GM18861 (cell line): ENCODE results near the gene KDM3B.
"Not testable (repeated sequence)": the region's sequence is repeated elsewhere in the genome, so short reads cannot be mapped to it uniquely, and the experiment has no call there.

ENCODE experiments used
- ATAC-seq: cut with Tn5 transposase; IDR thresholded peaks from one replicate; pipeline ENCODE4 v1.9.1; 2021; ENCODE audit not compliant: unreplicated experiment

Gene KDM3B, protein sequence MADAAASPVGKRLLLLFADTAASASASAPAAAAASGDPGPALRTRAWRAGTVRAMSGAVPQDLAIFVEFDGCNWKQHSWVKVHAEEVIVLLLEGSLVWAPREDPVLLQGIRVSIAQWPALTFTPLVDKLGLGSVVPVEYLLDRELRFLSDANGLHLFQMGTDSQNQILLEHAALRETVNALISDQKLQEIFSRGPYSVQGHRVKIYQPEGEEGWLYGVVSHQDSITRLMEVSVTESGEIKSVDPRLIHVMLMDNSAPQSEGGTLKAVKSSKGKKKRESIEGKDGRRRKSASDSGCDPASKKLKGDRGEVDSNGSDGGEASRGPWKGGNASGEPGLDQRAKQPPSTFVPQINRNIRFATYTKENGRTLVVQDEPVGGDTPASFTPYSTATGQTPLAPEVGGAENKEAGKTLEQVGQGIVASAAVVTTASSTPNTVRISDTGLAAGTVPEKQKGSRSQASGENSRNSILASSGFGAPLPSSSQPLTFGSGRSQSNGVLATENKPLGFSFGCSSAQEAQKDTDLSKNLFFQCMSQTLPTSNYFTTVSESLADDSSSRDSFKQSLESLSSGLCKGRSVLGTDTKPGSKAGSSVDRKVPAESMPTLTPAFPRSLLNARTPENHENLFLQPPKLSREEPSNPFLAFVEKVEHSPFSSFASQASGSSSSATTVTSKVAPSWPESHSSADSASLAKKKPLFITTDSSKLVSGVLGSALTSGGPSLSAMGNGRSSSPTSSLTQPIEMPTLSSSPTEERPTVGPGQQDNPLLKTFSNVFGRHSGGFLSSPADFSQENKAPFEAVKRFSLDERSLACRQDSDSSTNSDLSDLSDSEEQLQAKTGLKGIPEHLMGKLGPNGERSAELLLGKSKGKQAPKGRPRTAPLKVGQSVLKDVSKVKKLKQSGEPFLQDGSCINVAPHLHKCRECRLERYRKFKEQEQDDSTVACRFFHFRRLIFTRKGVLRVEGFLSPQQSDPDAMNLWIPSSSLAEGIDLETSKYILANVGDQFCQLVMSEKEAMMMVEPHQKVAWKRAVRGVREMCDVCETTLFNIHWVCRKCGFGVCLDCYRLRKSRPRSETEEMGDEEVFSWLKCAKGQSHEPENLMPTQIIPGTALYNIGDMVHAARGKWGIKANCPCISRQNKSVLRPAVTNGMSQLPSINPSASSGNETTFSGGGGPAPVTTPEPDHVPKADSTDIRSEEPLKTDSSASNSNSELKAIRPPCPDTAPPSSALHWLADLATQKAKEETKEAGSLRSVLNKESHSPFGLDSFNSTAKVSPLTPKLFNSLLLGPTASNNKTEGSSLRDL (N-terminal part only)

DNA sequence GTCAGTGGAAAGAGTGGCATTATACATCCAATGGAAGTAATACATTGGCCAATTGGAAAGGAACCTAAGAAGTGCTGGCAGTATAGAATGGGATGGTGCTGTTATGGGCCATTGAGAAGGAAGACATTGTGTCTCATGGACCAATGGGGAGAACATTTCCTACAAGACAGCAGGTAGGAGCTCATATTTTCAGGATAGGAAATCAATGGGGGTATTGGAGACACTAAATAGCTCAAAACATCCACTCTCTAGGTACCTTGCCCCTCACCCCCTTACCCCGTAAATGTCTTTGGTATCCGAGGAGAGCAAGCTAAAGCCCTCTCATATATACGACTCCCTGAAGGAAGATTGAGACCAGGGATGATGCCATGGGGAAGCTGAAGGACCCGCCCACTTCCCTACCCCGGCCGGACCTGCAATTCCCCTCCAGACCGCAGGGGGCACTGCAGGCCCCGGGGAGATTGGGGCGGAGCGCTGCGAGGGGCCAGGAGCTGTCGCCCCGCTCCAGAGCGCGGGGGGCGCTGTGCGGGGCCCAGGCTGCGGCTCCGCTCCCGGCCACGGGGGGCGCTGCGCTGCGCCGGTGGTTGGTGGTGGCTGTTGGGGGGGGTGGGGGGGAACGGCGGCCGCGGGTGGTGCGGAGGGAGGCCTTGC lies at the start of gene KDM3B:
TSS of gene KDM3B (plus strand) at position 615 of the 651 bp plus-strand sequence. CDS start 111 bp downstream, outside the sequence.
- ATAC-seq, result peak; percentile 46

DNA sequence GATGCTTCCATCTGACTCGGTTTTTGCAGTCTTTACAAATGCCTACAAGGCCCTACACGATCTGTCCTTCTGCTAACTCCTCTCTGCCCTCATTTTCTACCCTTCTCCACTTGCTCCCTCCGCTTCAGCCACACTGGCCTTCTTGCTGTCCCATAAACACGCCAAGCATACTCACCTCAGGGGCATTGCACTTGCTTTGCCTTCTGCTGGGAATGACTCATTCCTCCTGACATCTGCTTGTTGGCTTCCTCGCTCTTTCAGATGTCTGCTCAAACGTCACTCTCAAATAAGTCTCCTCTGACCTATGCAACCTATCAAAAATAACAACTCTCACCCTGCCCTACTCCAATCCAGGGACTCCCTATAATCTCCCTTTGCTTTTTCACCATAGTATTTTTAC lies 49.1 kb upstream of the KDM3B start:
- no peak for ATAC-seq

DNA sequence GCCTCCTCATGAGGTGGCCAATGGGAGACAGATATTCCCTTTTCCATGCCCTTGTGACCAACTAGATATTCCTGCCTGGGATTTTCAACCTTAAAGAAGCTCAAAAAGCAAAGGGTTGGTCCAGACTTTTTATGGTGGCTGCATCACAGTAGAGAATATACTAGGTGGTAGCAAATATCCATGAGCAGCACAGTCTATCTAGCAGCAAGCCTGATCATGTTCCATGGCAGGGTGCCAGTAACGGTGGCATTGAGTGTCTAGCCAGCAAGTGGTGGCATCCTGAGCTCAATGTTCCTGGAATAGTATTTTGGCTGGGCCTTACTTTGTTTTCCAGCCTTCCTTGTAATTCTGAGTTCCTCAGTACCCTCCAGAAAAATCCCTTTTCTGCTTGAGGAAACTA lies 46.7 kb upstream of the KDM3B start:
- no peak for ATAC-seq

DNA sequence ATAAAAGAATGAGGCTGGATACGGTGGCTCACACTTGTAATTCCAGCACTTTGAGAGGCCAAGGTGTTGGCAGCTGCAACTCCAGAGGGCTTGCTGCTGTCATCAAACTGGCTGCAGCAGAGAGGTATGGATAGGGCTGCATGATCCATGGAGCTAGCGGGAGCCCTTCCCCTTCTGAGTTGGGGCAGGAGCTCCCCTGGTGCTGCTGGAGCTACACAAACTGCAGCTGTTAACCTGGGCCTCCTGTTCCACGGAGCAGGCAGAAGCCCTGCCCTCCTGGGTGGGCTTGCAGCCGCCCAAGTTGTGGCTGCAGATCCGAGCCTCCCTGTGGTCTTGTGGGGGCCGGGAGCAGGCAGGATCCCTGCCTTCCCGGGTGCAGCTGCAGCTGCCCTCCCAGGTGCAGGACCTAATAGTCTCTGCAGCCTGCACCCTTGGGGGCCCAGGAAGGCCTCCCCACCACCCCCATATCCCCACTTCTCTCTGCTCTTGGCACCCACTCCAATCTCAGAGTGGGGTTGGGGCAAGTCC lies 36.7 kb upstream of the KDM3B start:
- ATAC-seq, result no peak

DNA sequence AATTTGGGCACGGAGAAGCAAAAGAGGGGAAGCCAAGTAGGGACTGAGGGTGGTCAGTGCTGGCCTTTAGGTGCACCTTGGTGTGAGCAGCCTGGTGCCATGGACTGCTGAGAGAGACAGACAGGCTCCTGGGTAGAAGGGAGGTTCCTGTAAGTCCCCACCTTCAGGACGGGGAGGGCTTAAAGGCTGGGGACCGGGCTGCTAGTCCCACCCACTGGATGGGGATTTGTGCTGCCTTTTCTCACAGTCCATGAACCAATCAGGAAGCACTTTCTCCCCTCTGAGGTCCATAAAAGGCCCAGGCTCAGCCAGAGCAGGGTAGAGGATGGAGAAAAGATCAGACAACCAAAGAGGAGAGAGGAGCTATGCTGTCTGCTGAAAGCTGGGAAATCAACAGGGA lies 36.1 kb upstream of the KDM3B start:
- no peak for ATAC-seq

DNA sequence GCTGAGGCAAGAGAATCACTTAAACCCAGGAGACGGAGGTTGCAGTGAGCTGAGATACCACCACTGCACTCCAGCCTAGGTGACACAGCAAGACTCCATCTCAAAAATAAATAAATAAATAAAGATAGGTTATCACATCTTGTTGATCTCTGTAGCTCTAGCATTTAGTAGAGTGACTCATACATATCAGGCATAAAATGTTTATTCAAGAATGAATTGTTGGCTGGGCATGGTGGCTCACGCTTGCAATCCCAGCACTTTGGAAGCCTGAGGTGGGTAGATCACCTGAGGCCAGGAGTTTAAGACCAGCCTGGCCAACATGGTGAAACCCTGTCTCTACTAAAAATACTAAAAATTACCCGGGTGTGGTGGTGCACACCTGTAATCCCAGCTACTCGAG lies 34.3 kb upstream of the KDM3B start:
- ATAC-seq, result not testable (repeated sequence)

DNA sequence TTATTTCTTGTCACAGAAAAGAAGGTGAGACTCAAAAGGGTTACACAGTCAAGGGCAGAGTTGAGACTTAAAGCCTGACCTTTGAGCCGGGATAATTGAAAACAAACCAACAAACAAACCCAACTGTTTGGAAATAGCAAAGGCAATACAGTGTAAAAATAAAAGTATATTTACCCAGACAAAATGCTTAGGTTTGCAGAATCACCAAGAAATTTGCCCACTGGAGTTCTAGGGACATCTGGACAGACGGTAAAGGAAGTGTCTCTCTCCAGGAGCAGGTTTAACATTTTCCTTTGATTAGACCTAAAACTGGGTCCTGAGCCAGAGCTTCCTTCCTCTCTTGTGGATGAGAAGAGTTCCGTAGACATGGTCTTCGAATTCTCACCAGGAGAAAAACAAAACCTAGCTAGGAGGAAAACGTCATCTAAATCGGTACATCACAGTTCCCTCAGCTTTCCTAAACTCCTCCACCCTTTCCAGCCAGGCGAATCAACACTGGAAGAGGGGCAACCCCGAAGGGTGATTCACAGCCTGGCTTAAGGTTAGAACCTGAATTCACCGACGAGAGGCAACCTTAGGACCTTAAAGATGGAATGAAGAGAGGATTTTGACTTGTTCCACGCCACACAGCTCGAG lies 21.6 kb upstream of the KDM3B start:
- ATAC-seq, result no peak

DNA sequence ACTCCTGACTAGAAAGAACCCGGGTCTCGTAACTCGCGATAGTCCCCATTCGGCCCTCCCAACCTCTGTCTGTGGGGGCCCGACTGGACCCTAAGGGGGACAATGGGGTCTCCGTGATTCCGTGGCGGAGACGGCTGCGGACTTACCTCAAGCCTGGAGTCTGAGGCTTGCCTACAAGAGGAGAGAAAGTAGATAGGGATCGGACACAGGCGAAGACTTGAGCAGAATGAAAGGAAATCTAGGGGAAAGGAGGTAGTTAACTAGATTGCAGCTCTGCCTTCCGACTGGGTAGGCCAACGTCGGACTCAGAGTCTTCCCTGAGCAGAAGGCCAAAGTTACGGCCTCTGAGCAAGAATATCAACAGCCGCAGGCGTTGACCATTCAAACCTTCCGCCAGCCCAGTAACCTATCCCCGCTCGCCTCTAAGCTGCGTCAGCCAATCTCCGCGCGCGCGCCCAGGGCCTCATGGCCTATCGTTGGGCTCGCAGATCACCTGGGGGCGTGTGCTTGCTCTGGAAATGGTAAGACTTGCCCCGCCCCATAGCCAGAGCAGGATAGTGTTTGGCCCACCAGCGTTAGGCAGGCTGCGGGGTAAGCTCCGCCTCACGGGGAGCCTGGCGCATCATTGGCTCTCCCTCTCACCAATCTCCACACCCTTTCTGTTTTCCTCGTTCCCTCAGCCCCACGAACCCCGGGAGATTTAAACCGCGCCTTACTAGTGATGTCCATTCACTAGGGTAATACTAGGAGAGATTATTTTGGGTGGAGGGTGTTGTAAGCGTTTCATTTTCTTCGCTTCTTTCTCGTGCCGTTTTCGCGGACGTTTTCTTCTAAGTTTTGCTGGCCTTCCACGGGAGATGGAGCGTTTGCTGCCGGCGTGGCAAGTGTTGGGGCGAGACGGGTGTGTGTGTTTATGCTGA lies 20.8 kb upstream of the KDM3B start, which contains the start of gene CDC25C:
TSS of gene CDC25C (minus strand) at position 356 of the 920 bp plus-strand sequence. CDS start 624 bp downstream, outside the sequence.
- ATAC-seq, result peak; percentile 96

DNA sequence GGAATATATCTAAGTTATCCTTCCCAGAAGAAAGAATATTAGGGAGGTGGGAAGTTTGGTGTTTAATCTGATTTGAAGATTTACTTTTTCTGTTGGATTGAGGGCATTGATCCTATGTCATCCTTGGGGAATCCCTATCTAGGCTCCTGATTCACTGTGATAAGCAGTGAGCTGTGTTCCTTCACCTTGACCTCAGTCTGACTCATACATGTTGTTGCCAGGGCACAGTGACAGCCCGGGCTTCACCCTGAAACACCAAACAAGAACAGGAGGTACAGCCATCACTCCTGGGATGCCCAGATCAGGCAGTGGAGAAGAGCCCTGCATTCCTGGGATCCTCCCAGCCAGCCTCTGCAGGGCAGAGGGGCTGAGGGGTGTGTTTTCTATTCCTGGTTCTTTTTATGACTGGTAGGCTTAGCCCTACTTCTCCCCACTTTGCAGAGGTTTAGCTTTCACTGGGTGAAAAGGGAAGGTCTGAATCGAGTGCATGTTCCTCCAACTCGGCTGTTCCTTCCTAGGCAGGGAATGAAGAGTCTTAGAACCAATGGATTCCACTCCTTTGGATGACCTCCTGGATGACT lies 17.5 kb upstream of the KDM3B start:
- ATAC-seq, result no peak

DNA sequence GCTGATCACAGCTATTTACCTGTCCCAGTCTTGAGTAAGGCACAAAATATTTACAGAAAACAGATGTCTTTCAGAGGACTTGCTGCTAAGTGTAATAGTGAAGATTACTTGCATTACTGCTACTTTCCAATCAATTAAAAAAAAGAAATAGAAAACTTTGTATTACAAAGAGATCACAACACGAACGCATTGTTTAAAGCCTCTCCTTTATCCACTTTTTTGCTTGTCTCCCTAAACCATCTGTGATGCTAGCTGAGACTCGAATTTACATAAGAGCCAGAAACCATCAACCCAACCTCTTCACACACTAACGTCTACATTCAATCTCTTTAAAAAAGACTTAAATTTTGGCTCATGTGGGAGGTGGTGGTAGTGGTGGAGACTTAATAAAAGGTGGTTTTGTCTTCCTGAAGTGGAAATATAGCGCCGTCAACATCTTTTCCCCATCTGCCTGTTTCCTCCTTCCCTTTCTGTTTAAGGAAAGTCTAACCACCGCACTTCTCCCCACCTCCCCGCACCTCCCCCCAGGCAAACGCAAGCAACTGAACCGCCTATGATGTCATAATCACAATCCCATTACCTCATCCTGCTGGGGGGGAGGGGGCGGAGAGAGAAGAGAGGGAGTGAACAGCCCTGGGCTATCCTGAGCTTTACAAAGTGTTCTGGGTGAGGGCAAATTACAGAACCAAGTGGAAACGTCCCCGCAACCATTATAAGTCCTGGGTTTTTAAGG lies 15.4 kb upstream of the KDM3B start:
- peak; percentile 6 for ATAC-seq

DNA sequence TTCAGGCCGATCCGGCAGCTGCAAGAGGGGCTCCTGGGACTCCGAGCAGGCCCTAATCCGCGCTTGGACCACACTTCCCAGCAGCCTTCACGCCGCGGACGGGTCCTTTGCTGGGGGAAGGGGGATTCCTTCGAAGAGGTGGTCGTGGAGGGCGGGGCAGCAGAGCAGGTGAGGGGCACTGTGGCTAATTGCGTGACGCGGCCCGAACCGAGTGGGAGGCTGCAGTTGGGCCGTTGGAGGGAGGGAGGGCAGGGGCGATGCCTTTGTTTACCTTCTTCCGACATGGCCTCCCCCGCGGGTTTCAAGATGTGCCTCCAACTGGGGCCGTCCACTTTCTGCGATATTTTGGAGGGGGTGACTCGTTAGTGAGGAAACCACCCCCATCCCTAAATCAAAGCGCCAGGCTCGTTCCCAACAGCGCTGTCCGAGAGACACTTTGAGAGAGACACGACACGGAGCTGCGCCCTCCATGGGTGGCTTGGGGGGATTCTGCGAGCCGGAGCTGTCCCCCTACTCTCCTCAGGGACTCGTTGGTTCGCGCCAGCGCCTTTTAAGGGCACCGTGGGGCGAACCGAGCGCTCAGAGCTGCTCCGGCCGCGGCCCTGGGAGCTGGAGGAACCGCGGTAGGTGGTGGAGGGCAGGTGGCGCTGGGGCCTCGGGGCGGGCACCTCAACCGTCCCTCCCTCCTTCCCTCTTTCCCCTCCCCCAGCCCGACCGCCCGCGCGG lies 14.6 kb upstream of the KDM3B start, which contains the start of gene FAM53C:
TSS of gene FAM53C (plus strand) at position 582 of the 726 bp plus-strand sequence. CDS start 3,070 bp downstream, outside the sequence.
- peak; percentile 79 for ATAC-seq

DNA sequence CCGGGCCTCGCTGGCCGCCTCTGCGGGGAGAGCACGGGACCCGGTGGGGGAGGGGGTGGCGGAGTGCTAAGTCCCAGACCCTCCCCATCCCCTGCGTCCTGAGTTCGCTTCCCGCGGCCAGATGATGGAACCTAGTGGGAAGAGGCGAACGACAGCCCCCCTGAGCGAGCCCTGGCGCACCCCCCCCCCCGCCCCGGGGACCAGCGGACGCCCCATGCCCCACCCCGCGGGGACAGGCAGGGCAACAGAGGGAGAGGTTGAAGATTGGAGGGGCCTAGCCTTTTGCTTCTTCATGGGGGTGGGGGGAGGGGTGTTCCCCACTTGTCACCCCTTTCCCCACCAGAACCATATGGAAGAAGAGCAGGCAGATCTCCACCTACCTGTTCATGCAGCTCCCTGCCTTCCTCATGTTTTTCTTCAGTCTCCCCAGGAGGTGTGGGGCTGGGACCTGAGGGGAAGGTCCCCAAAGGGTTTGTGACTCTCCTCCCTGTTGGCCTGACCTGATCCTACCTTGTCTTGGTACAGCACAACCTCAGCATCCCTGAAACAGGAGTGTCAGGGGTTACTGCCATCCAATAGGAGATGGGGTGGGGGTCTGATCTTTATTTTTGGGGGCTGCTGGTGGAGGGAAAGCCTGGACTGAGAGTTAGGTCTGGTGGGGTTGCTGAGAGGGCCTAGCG lies 13.9 kb upstream of the KDM3B start:
- no peak for ATAC-seq

DNA sequence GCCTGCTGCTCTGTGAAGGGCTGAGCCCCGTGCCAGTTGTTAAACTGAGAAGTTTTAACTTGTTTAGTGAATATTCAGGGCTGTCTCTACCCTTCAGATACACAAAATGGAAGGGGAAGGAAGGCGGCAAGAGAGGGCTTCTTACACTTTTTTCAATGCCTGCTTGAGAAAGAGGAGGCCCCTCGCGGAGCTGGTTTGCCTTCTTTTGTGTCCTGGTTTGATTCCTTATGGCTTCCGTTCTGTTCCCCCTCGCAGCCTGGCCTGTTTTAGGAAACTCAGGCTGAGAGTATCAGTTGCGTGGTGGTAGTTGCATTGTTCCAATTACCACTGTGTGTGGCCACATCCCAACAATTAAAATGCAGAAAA lies 13.4 kb upstream of the KDM3B start:
- no peak for ATAC-seq

DNA sequence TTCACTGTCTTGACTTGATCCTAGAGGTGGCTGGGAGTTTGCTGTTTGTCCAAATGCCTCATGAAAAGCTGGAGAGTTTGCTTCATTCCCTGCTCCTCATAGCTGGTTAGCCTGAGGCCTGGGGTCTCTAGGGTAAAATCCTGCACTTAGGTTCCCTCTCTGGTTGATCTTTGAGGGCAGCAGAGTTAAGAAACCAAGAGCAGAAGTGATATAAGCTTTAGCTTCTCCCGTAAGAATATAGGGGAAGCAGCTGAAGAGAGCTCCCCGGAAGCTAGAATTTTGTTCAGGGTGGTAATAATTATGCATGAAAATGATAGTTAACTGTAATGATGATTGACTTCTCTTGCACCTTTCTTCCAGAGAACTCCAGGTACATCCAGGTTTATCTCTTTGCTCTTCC lies 13.0 kb upstream of the KDM3B start:
- no peak for ATAC-seq

DNA sequence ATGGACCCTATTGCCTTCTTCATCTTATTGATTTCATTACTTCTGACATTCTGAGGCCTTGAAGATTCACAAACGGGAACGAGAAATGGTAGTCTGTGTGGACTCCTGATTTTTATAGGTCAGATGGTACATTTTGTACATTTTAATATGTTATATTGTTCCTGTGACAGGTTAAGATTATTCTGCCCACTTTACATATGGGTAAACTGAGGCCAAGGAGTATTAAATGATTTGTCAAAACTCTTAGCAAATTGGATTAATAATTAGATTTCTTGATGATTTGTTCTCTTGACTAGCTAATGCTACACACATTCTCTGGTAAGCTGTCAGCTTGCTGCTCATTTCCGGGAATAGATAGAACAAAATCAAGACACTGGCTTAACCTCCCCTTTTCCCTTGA lies 12.5 kb upstream of the KDM3B start:
- ATAC-seq, result no peak

DNA sequence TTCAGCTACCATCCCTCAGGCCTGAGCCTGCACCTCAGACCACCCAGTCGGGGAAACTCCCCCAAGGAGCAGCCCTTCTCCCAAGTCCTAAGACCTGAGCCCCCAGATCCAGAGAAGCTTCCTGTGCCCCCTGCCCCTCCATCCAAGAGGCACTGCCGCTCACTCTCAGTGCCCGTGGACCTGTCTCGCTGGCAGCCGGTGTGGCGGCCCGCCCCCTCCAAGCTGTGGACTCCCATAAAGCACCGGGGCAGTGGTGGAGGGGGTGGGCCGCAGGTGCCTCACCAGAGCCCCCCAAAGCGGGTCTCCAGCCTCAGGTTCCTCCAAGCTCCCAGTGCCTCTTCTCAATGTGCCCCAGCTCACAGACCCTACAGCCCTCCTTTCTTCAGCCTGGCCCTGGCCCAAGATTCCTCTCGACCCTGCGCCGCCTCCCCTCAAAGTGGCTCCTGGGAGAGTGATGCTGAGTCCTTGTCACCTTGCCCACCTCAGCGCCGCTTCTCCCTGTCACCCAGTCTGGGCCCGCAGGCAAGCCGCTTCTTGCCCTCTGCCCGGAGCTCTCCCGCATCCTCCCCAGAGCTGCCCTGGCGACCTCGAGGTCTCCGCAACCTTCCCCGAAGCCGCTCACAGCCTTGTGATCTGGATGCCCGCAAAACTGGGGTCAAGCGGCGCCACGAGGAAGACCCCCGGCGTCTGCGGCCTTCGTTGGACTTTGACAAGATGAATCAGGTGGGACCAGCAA lies 7.4 kb upstream of the KDM3B start:
- ATAC-seq, result no peak
